HUES6 (cell line): ENCODE data around the gene DYSF.

ENCODE experiments used
- H3K27ac ChIP-seq: 2 replicates; pipeline ENCODE4 v1.7.0; 2013; ENCODE audit warnings: low read depth, mild to moderate bottlenecking, low read length, inconsistent platforms
- H3K27me3 ChIP-seq: 2 replicates; pipeline ENCODE4 v1.6.1; 2013; ENCODE audit warnings: low read length; ENCODE audit not compliant: control insufficient read depth, insufficient read depth
- H3K36me3 ChIP-seq: 2 replicates; pipeline ENCODE4 v1.6.1; 2013; ENCODE audit warnings: low read length; ENCODE audit not compliant: control insufficient read depth, insufficient read depth
- H3K4me1 ChIP-seq: 2 replicates; pipeline ENCODE4 v1.6.1; 2013; ENCODE audit warnings: low read length; ENCODE audit not compliant: control insufficient read depth, insufficient read depth
- H3K4me3 ChIP-seq: 2 replicates; pipeline ENCODE4 v1.5.1; 2013; ENCODE audit warnings: low read depth, low read length
- H3K9ac ChIP-seq: one replicate; pipeline ENCODE4 v1.6.1; 2013; ENCODE audit warnings: mild to moderate bottlenecking, low read length
- H3K9me3 ChIP-seq: 2 replicates; pipeline ENCODE4 v1.6.1; 2013; ENCODE audit warnings: low read depth, low read length; ENCODE audit not compliant: control insufficient read depth, insufficient read depth

DYSF gene

GRCh38 chr2:71564790-71565189 lies 111.4 kb downstream of the DYSF start:
- no peaks in the 10 kb centered on the region for H3K36me3 ChIP-seq
- H3K9ac ChIP-seq: no peak overlapping the region
- H3K4me1 ChIP-seq: peaks cover 14% of the 10 kb centered on the region; the same call in 1 of the 2 replicates
- H3K9me3 ChIP-seq: no peaks in the 10 kb centered on the region
- H3K27me3 ChIP-seq: no peaks in the 10 kb centered on the region
- no peak overlapping the region for H3K4me3 ChIP-seq
- no peak overlapping the region for H3K27ac ChIP-seq

GRCh38 chr2:71566372-71566771 lies 113.0 kb downstream of the DYSF start:
- Histone ChIP-seq H3K36me3 (peaks cover 13% of the 10 kb centered on the region), H3K4me1 (peaks cover 5% of the 10 kb centered on the region; the same call in 1 of the 2 replicates), H3K27ac (no peak overlapping the region), H3K27me3 (no peaks in the 10 kb centered on the region), H3K9me3 (peaks cover 11% of the 10 kb centered on the region), H3K9ac (no peak overlapping the region), H3K4me3 (no peak overlapping the region)

DNA sequence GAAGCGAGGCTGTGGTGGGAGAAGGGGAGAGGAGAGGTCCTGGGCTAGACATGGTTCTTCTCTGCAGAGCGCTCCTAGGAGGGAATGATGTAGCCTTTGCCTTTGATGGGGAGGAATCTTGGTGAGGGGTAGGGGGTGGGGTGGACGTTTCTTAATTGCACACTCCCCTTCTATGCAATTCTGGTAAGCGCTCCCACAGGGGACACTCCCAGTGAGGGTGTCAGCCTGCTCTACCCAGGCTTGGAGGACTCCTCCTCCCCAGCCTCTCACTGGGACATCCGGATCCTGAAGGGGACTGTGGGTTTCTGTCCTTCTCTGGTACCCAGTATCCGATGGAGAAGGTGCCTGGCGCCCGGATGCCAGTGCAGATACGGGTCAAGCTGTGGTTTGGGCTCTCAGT lies 114.3 kb downstream of the DYSF start:
- Histone ChIP-seq H3K27ac (no peak overlapping the region), H3K9ac (no peak overlapping the region), H3K9me3 (peaks cover 18% of the 10 kb centered on the region), H3K27me3 (no peaks in the 10 kb centered on the region), H3K4me3 (no peak overlapping the region), H3K4me1 (peaks cover 1% of the 10 kb centered on the region; the same call in 1 of the 2 replicates), H3K36me3 (peaks cover 23% of the 10 kb centered on the region)

- Histone ChIP-seq H3K4me3 (no peak overlapping the region), H3K9me3 (peaks cover 18% of the 10 kb centered on the region), H3K9ac (no peak overlapping the region), H3K27ac (no peak overlapping the region), H3K27me3 (no peaks in the 10 kb centered on the region), H3K4me1 (no peaks in the 10 kb centered on the region), H3K36me3 (peaks cover 23% of the 10 kb centered on the region)
Measured at GRCh38 chr2:71568103-71568502, 114.7 kb downstream of the DYSF start.

DNA sequence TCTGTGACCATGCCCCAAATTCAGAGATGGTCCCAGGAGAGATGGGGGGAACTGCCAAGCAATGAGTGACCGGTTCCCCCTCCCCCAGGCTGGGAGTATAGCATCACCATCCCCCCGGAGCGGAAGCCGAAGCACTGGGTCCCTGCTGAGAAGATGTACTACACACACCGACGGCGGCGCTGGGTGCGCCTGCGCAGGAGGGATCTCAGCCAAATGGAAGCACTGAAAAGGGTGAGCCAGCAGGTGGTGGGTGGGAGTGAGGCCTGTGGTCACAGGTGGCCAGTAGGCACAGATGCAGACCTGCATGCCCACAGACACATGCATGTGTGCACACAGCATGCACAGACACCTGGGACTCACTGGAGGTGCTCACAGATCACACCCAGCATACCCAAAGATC lies 117.2 kb downstream of the DYSF start:
- Histone ChIP-seq H3K4me3 (no peak overlapping the region), H3K36me3 (peaks cover 23% of the 10 kb centered on the region)

GRCh38 chr2:71570951-71571460 lies 117.6 kb downstream of the DYSF start:
- H3K4me1 ChIP-seq: no peaks in the 10 kb centered on the region

More for the DNA sequence above, 117.2 kb downstream of the DYSF start:
- H3K4me1 ChIP-seq: no peaks in the 10 kb centered on the region
- H3K27ac ChIP-seq: no peak overlapping the region
- H3K9me3 ChIP-seq: peaks cover 18% of the 10 kb centered on the region
- H3K27me3 ChIP-seq: no peaks in the 10 kb centered on the region
- H3K9ac ChIP-seq: no peak overlapping the region

GRCh38 chr2:71571945-71572344 lies 118.6 kb downstream of the DYSF start:
- Histone ChIP-seq H3K27ac (no peak overlapping the region), H3K27me3 (no peaks in the 10 kb centered on the region), H3K4me1 (no peaks in the 10 kb centered on the region), H3K4me3 (no peak overlapping the region), H3K36me3 (peaks cover 23% of the 10 kb centered on the region), H3K9me3 (peaks cover 18% of the 10 kb centered on the region), H3K9ac (no peak overlapping the region)

More at GRCh38 chr2:71570951-71571460, 117.6 kb downstream of the DYSF start:
- no peaks in the 10 kb centered on the region for H3K27me3 ChIP-seq
- no peak overlapping the region for H3K27ac ChIP-seq
- no peak overlapping the region for H3K9ac ChIP-seq
- no peak overlapping the region for H3K4me3 ChIP-seq
- peaks cover 23% of the 10 kb centered on the region for H3K36me3 ChIP-seq
- H3K9me3 ChIP-seq: peaks cover 18% of the 10 kb centered on the region

GRCh38 chr2:71575966-71576365 lies 122.6 kb downstream of the DYSF start:
- Histone ChIP-seq H3K27me3 (no peaks in the 10 kb centered on the region), H3K36me3 (peaks cover 19% of the 10 kb centered on the region), H3K9me3 (peaks cover 11% of the 10 kb centered on the region), H3K4me1 (no peaks in the 10 kb centered on the region), H3K27ac (no peak overlapping the region), H3K9ac (no peak overlapping the region), H3K4me3 (no peak overlapping the region)

GRCh38 chr2:71576541-71576940 lies 123.2 kb downstream of the DYSF start:
- Histone ChIP-seq H3K9ac (no peak overlapping the region), H3K27me3 (no peaks in the 10 kb centered on the region), H3K27ac (no peak overlapping the region), H3K36me3 (peaks cover 13% of the 10 kb centered on the region), H3K9me3 (peaks cover 5% of the 10 kb centered on the region; the same call in 1 of the 2 replicates), H3K4me1 (no peaks in the 10 kb centered on the region), H3K4me3 (no peak overlapping the region)

- no peak overlapping the region for H3K4me3 ChIP-seq
- H3K27me3 ChIP-seq: no peaks in the 10 kb centered on the region
- H3K9ac ChIP-seq: no peak overlapping the region
- no peak overlapping the region for H3K27ac ChIP-seq
- peaks cover 6% of the 10 kb centered on the region for H3K36me3 ChIP-seq
- H3K9me3 ChIP-seq: no peaks in the 10 kb centered on the region
- H3K4me1 ChIP-seq: no peaks in the 10 kb centered on the region
Measured at GRCh38 chr2:71577209-71577608, 123.8 kb downstream of the DYSF start.

DNA sequence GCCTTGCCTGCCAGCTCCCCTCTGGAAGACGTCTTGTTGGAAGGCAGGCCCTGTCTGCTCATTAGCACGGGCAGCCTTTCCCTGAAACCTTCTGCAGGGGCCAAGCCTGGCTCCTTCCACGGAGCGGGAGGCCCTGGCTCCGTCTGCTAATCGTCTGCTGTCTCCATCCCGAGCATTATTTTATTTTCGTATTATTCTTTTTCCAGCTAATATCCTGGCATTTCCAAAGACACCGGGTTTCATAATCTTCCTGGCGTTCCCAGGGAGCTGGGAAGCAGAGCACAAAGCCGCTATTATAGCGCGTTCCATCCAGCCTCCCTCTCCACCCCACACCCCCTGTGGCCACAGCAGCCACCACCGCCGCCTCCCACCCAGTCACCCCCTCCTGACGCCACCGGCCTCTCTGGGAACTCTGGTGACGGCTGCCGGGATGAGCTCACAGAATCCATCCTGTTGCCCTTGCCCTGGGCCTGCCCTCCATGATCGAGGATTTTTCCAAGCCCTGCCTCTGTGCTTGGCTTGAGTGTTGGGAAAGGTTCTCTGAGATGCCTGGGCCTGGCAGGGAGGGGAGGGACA lies 125.5 kb downstream of the DYSF start:
- Histone ChIP-seq H3K27ac (no peak overlapping the region), H3K4me1 (no peaks in the 10 kb centered on the region), H3K9me3 (no peaks in the 10 kb centered on the region), H3K36me3 (peaks cover 5% of the 10 kb centered on the region; the same call in 1 of the 2 replicates), H3K9ac (no peak overlapping the region), H3K27me3 (no peaks in the 10 kb centered on the region), H3K4me3 (no peak overlapping the region)
